Activated T-cell treated with anti-CD3 and anti-CD28 coated beads, Interleukin-2, amount 50 U/mL, for 4 hours (primary cell): Measurements from ENCODE around the gene KRT36. TPM values are rescaled to one million over a fixed set of nuclear protein-coding genes. Genes with fewer than 3 reads are reported as not detected.

ENCODE experiments used
- total RNA-seq, 3 donors: library from RNA; stranded (reverse); gene quantifications; one replicate each; pipeline ENCODE4 v1.2.1, GENCODE V29; 2021

The KRT36 gene
- total RNA-seq, 3 donors from 2014 or later: not detected

Other genes starting within 250 kb of the KRT36 start
- not detected for gene KRTAP9-4, start 240.2 kb downstream of the KRT36 start, total RNA-seq
- not detected for gene KRTAP9-9, start 234.5 kb downstream of the KRT36 start, total RNA-seq
- not detected for gene KRTAP9-6, start 224.5 kb downstream of the KRT36 start, total RNA-seq
- not detected for gene KRTAP9-7, start 214.2 kb downstream of the KRT36 start, total RNA-seq
- gene KRTAP29-1, start 187.1 kb downstream of the KRT36 start, total RNA-seq: not detected
- not detected for gene KRTAP16-1, start 180.6 kb downstream of the KRT36 start, total RNA-seq
- gene KRTAP17-1, start 174.2 kb downstream of the KRT36 start, total RNA-seq: not detected
- not detected for gene KRT33A, start 139.1 kb downstream of the KRT36 start, total RNA-seq
- not detected for gene KRT33B, start 120.1 kb downstream of the KRT36 start, total RNA-seq
- not detected for gene KRT34, start 107.6 kb downstream of the KRT36 start, total RNA-seq
- gene KRT31, start 92.3 kb downstream of the KRT36 start, total RNA-seq: not detected
- not detected for gene KRT37, start 65.3 kb downstream of the KRT36 start, total RNA-seq
- not detected for gene KRT38, start 48.9 kb downstream of the KRT36 start, total RNA-seq
- gene KRT32, start 22.5 kb downstream of the KRT36 start, total RNA-seq: not detected
- gene KRT35, start 8.8 kb downstream of the KRT36 start, total RNA-seq: not detected
- not detected for gene KRT13, start 15.7 kb upstream of the KRT36 start, total RNA-seq
- not detected for gene KRT15, start 29.0 kb upstream of the KRT36 start, total RNA-seq
- 1 to 10 TPM; 1.1 to 2.0 (median 1.8) TPM for gene KRT19, start 38.4 kb upstream of the KRT36 start, total RNA-seq
- not detected for gene KRT9, start 82.1 kb upstream of the KRT36 start, total RNA-seq
- not detected for gene KRT14, start 97.0 kb upstream of the KRT36 start, total RNA-seq
- not detected for gene KRT16, start 122.9 kb upstream of the KRT36 start, total RNA-seq
- gene KRT17, start 134.7 kb upstream of the KRT36 start, total RNA-seq: not detected
- 1,000 to 10,000 TPM; 1,373 to 1,742 (median 1,506) TPM for gene EIF1, start 199.0 kb upstream of the KRT36 start, total RNA-seq
- not detected for gene GAST, start 222.4 kb upstream of the KRT36 start, total RNA-seq
- under 1 TPM in 1 of 3 donors, not detected in 2; 0.18 TPM for gene HAP1, start 244.7 kb upstream of the KRT36 start, total RNA-seq